ENCODE measurements around the gene BTBD9.

The BTBD9 gene

GRCh38 chr6:38549795-38550194 is 89.9 kb downstream of the BTBD9 start:
- H3K9me3 ChIP-seq (ENCODE audit: control insufficient read depth, low read depth, low read length) = no peaks in the 10 kb centered on the region
- no peak overlapping the region for H3K9ac ChIP-seq (ENCODE audit: low read length)
- H3K27ac ChIP-seq (ENCODE audit: low read length) = no peak overlapping the region
- no peaks in the 10 kb centered on the region for H3K27me3 ChIP-seq (ENCODE audit: control insufficient read depth, insufficient read depth, low read length)
- no peaks in the 10 kb centered on the region for H3K4me1 ChIP-seq (ENCODE audit: control insufficient read depth, low read depth, low read length)
- no peaks in the 10 kb centered on the region for H3K36me3 ChIP-seq (ENCODE audit: control insufficient read depth, low read depth, low read length)
- no peak overlapping the region for H3K4me3 ChIP-seq (ENCODE audit: low read length)

- Histone ChIP-seq H3K27me3 (ENCODE audit: control insufficient read depth, insufficient read depth, low read length) (no peaks in the 10 kb centered on the region), H3K36me3 (ENCODE audit: control insufficient read depth, low read depth, low read length) (no peaks in the 10 kb centered on the region), H3K9me3 (ENCODE audit: control insufficient read depth, low read depth, low read length) (no peaks in the 10 kb centered on the region), H3K9ac (ENCODE audit: low read length) (no peak overlapping the region), H3K4me1 (ENCODE audit: control insufficient read depth, low read depth, low read length) (no peaks in the 10 kb centered on the region), H3K27ac (ENCODE audit: low read length) (no peak overlapping the region), H3K4me3 (ENCODE audit: low read length) (no peak overlapping the region)
Observed at GRCh38 chr6:38549180-38549579, 90.5 kb downstream of the BTBD9 start.

- Histone ChIP-seq H3K36me3 (ENCODE audit: control insufficient read depth, low read depth, low read length) (no peaks in the 10 kb centered on the region), H3K4me1 (ENCODE audit: control insufficient read depth, low read depth, low read length) (no peaks in the 10 kb centered on the region), H3K27ac (ENCODE audit: low read length) (no peak overlapping the region), H3K4me3 (ENCODE audit: low read length) (no peak overlapping the region), H3K9me3 (ENCODE audit: control insufficient read depth, low read depth, low read length) (no peaks in the 10 kb centered on the region), H3K27me3 (ENCODE audit: control insufficient read depth, insufficient read depth, low read length) (no peaks in the 10 kb centered on the region), H3K9ac (ENCODE audit: low read length) (no peak overlapping the region)
Observed at GRCh38 chr6:38543022-38543421, 96.7 kb downstream of the BTBD9 start.

DNA sequence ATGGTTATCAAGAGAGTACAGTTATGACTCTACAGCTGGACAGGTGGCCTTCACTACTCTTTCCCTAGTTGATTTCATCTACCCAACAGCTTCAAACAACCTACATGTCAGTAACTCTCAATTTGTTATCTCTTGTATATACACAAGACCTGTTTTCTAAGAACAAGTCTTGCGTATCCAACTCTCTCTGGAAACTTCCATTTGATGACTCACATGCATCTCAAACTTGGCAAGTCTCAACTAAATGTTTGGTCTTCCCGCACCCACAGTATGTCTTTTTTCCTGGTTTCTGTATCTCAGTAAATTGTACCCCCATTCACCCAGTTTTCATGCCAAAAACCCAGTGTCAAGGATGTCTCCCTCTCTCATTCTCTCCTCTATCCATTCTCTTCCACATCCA is 97.7 kb downstream of the BTBD9 start:
- Histone ChIP-seq H3K27me3 (ENCODE audit: control insufficient read depth, insufficient read depth, low read length) (no peaks in the 10 kb centered on the region), H3K9ac (ENCODE audit: low read length) (no peak overlapping the region)

DNA sequence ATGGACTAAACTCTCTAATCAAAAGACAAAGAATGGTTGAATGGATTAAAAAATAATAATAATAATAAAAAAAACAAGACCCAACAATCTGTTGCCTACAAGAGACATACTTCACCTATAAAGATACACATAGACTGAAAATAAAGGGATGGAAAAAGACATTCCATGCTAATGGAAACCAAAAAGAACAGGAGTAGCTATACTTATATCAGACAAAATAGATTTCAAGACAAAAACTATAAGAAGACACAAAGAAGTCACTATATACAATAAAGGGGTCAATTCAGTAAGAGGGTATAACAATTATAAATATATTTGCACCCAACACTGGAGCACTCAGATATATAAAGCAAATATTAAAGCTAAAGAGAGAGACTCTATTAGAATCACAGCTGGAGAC is 106.7 kb downstream of the BTBD9 start:
- H3K4me1 ChIP-seq (ENCODE audit: control insufficient read depth, low read depth, low read length) = no peaks in the 10 kb centered on the region
- H3K9me3 ChIP-seq (ENCODE audit: control insufficient read depth, low read depth, low read length) = peaks cover 4% of the 10 kb centered on the region
- H3K9ac ChIP-seq (ENCODE audit: low read length) = no peak overlapping the region
- H3K4me3 ChIP-seq (ENCODE audit: low read length) = no peak overlapping the region
- no peaks in the 10 kb centered on the region for H3K36me3 ChIP-seq (ENCODE audit: control insufficient read depth, low read depth, low read length)
- no peaks in the 10 kb centered on the region for H3K27me3 ChIP-seq (ENCODE audit: control insufficient read depth, insufficient read depth, low read length)
- H3K27ac ChIP-seq (ENCODE audit: low read length) = no peak overlapping the region

More for the DNA sequence above, 97.7 kb downstream of the BTBD9 start:
- Histone ChIP-seq H3K27ac (ENCODE audit: low read length) (no peak overlapping the region), H3K4me1 (ENCODE audit: control insufficient read depth, low read depth, low read length) (no peaks in the 10 kb centered on the region), H3K4me3 (ENCODE audit: low read length) (no peak overlapping the region), H3K9me3 (ENCODE audit: control insufficient read depth, low read depth, low read length) (no peaks in the 10 kb centered on the region), H3K36me3 (ENCODE audit: control insufficient read depth, low read depth, low read length) (no peaks in the 10 kb centered on the region)

- H3K27ac ChIP-seq (ENCODE audit: low read length) = no peak overlapping the region
Observed at GRCh38 chr6:38531134-38531533, 108.6 kb downstream of the BTBD9 start.

DNA sequence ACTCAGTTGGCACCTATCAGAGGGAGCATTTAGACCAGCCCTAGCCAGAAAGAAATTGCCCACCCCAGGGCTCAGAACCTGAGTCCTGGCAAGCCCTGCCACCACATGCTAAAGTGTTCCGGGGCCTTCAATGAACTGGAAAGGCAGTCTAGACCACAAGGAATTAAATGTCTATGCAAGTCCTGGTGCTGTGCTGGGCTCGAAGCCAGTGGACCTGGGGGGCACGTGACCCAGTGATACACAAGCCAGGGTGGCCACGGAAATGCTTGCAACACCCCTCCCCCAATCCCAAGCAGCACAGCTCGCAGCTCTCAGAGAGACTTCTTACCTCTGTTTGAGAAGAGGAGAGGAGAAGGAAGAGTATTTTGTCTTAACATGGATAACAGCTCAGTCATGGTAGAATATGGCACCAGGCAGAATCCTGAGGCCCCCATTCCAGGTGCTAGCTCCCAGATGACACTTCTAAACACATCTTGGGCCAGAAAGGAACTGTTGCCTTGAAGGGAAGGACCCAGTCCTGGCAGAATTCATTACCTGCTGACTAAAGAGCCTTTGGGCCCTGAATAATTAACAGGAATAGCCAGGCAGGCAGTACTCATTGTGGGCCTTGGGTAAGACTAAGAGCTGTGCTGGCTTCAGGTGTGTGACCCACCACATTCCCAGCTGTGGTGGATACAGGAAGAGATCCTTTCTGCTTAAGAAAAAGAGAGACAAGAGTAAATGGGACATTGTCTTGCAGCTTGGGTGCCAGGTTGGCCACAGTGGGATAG is 111.3 kb downstream of the BTBD9 start:
- Histone ChIP-seq H3K9ac (ENCODE audit: low read length) (no peak overlapping the region), H3K9me3 (ENCODE audit: control insufficient read depth, low read depth, low read length) (peaks cover 16% of the 10 kb centered on the region), H3K27ac (ENCODE audit: low read length) (no peak overlapping the region), H3K27me3 (ENCODE audit: control insufficient read depth, insufficient read depth, low read length) (no peaks in the 10 kb centered on the region), H3K36me3 (ENCODE audit: control insufficient read depth, low read depth, low read length) (no peaks in the 10 kb centered on the region), H3K4me1 (ENCODE audit: control insufficient read depth, low read depth, low read length) (peaks cover 3% of the 10 kb centered on the region), H3K4me3 (ENCODE audit: low read length) (no peak overlapping the region)

More at GRCh38 chr6:38531134-38531533, 108.6 kb downstream of the BTBD9 start:
- H3K4me3 ChIP-seq (ENCODE audit: low read length) = no peak overlapping the region
- H3K27me3 ChIP-seq (ENCODE audit: control insufficient read depth, insufficient read depth, low read length) = no peaks in the 10 kb centered on the region
- no peaks in the 10 kb centered on the region for H3K36me3 ChIP-seq (ENCODE audit: control insufficient read depth, low read depth, low read length)
- no peaks in the 10 kb centered on the region for H3K4me1 ChIP-seq (ENCODE audit: control insufficient read depth, low read depth, low read length)
- peaks cover 11% of the 10 kb centered on the region for H3K9me3 ChIP-seq (ENCODE audit: control insufficient read depth, low read depth, low read length)
- no peak overlapping the region for H3K9ac ChIP-seq (ENCODE audit: low read length)

- no peaks in the 10 kb centered on the region for H3K27me3 ChIP-seq (ENCODE audit: control insufficient read depth, insufficient read depth, low read length)
- no peaks in the 10 kb centered on the region for H3K36me3 ChIP-seq (ENCODE audit: control insufficient read depth, low read depth, low read length)
- H3K9me3 ChIP-seq (ENCODE audit: control insufficient read depth, low read depth, low read length) = peaks cover 16% of the 10 kb centered on the region
- no peak overlapping the region for H3K9ac ChIP-seq (ENCODE audit: low read length)
- no peak overlapping the region for H3K4me3 ChIP-seq (ENCODE audit: low read length)
- peaks cover 3% of the 10 kb centered on the region for H3K4me1 ChIP-seq (ENCODE audit: control insufficient read depth, low read depth, low read length)
- no peak overlapping the region for H3K27ac ChIP-seq (ENCODE audit: low read length)
Observed at GRCh38 chr6:38527371-38527770, 112.4 kb downstream of the BTBD9 start.

GRCh38 chr6:38525888-38526287 is 113.8 kb downstream of the BTBD9 start:
- Histone ChIP-seq H3K4me3 (ENCODE audit: low read length) (no peak overlapping the region), H3K27ac (ENCODE audit: low read length) (no peak overlapping the region), H3K4me1 (ENCODE audit: control insufficient read depth, low read depth, low read length) (peaks cover 3% of the 10 kb centered on the region), H3K9ac (ENCODE audit: low read length) (no peak overlapping the region), H3K9me3 (ENCODE audit: control insufficient read depth, low read depth, low read length) (peaks cover 16% of the 10 kb centered on the region), H3K36me3 (ENCODE audit: control insufficient read depth, low read depth, low read length) (no peaks in the 10 kb centered on the region), H3K27me3 (ENCODE audit: control insufficient read depth, insufficient read depth, low read length) (no peaks in the 10 kb centered on the region)

- H3K4me3 ChIP-seq (ENCODE audit: low read length) = no peak overlapping the region
- peaks cover 3% of the 10 kb centered on the region for H3K4me1 ChIP-seq (ENCODE audit: control insufficient read depth, low read depth, low read length)
- H3K9me3 ChIP-seq (ENCODE audit: control insufficient read depth, low read depth, low read length) = peaks cover 16% of the 10 kb centered on the region
- no peaks in the 10 kb centered on the region for H3K27me3 ChIP-seq (ENCODE audit: control insufficient read depth, insufficient read depth, low read length)
- no peaks in the 10 kb centered on the region for H3K36me3 ChIP-seq (ENCODE audit: control insufficient read depth, low read depth, low read length)
- H3K9ac ChIP-seq (ENCODE audit: low read length) = no peak overlapping the region
- H3K27ac ChIP-seq (ENCODE audit: low read length) = no peak overlapping the region
Observed at GRCh38 chr6:38524436-38525145, 115.1 kb downstream of the BTBD9 start.

GRCh38 chr6:38522322-38522721 is 117.4 kb downstream of the BTBD9 start:
- Histone ChIP-seq H3K9ac (ENCODE audit: low read length) (no peak overlapping the region), H3K9me3 (ENCODE audit: control insufficient read depth, low read depth, low read length) (peaks cover 13% of the 10 kb centered on the region), H3K4me3 (ENCODE audit: low read length) (no peak overlapping the region)

More at GRCh38 chr6:38522322-38522721, 117.4 kb downstream of the BTBD9 start:
- Histone ChIP-seq H3K36me3 (ENCODE audit: control insufficient read depth, low read depth, low read length) (no peaks in the 10 kb centered on the region), H3K4me1 (ENCODE audit: control insufficient read depth, low read depth, low read length) (peaks cover 3% of the 10 kb centered on the region), H3K27me3 (ENCODE audit: control insufficient read depth, insufficient read depth, low read length) (no peaks in the 10 kb centered on the region), H3K27ac (ENCODE audit: low read length) (no peak overlapping the region)
